ENCODE results near the gene GRIK4.
"Not testable (repeated sequence)": the region's sequence is repeated elsewhere in the genome, so short reads cannot be mapped to it uniquely, and the experiment has no call there.

Gene GRIK4

GRCh38 chr11:120988603-120989002 lies 477.1 kb downstream of the GRIK4 start:
- no peak overlapping the region for H3K27ac Mint-ChIP-seq
- H3K4me1 Mint-ChIP-seq: peaks cover 5 to 12% of the 10 kb centered on the region in 2 donors
- H3K9me3 Mint-ChIP-seq: no peaks in the 10 kb centered on the region
- DNase-seq (no peak), ATAC-seq (replicated peaks) (no peak)
- H3K36me3 Mint-ChIP-seq: peaks cover 0 to 2% of the 10 kb centered on the region in 2 donors
- no peak overlapping the region for H3K4me3 Mint-ChIP-seq
- H3K27me3 Mint-ChIP-seq: peaks cover 26 to 59% of the 10 kb centered on the region in 2 donors

- Mint-ChIP-seq H3K27ac (no peak overlapping the region), H3K27me3 (peaks cover 18 to 34% of the 10 kb centered on the region in 2 donors), H3K4me1 (no peaks in the 10 kb centered on the region), H3K9me3 (no peaks in the 10 kb centered on the region), H3K36me3 (no peaks in the 10 kb centered on the region), H3K4me3 (no peak overlapping the region)
- DNase-seq: no peak
- no peak for ATAC-seq (replicated peaks)
Observed at GRCh38 chr11:120991830-120992686, 480.5 kb downstream of the GRIK4 start.

- Mint-ChIP-seq H3K4me3 (peak overlapping the region in 1 of 2 donors; percentile 26), H3K9me3 (no peaks in the 10 kb centered on the region), H3K4me1 (no peaks in the 10 kb centered on the region)
Observed at GRCh38 chr11:120994091-120994859, 482.7 kb downstream of the GRIK4 start.

GRCh38 chr11:120995184-120995583 lies 483.6 kb downstream of the GRIK4 start:
- Mint-ChIP-seq H3K27me3 (peaks cover 7 to 14% of the 10 kb centered on the region in 2 donors), H3K27ac (no peak overlapping the region), H3K4me1 (no peaks in the 10 kb centered on the region), H3K4me3 (no peak overlapping the region), H3K36me3 (no peaks in the 10 kb centered on the region), H3K9me3 (no peaks in the 10 kb centered on the region)
- DNase-seq (no peak), ATAC-seq (replicated peaks) (no peak)

More at GRCh38 chr11:120994091-120994859, 482.7 kb downstream of the GRIK4 start:
- Mint-ChIP-seq H3K27ac (no peak overlapping the region), H3K36me3 (no peaks in the 10 kb centered on the region), H3K27me3 (peaks cover 7 to 22% of the 10 kb centered on the region in 2 donors)
- no peak for DNase-seq
- peak; percentile 12 to 33 for ATAC-seq (replicated peaks)

- DNase-seq: no peak
- no peak for ATAC-seq (replicated peaks)
- Mint-ChIP-seq H3K27ac (no peak overlapping the region), H3K4me3 (no peak overlapping the region), H3K27me3 (peaks cover 7 to 8% of the 10 kb centered on the region in 2 donors), H3K36me3 (no peaks in the 10 kb centered on the region), H3K4me1 (no peaks in the 10 kb centered on the region), H3K9me3 (no peaks in the 10 kb centered on the region)
Observed at GRCh38 chr11:120996973-120997372, 485.4 kb downstream of the GRIK4 start.

- peaks cover 11 to 14% of the 10 kb centered on the region in 2 donors for H3K27me3 Mint-ChIP-seq
- no peak overlapping the region for H3K27ac Mint-ChIP-seq
- H3K4me1 Mint-ChIP-seq: no peaks in the 10 kb centered on the region
- no peaks in the 10 kb centered on the region for H3K36me3 Mint-ChIP-seq
- no peaks in the 10 kb centered on the region for H3K9me3 Mint-ChIP-seq
- no peak for DNase-seq
- no peak for ATAC-seq (replicated peaks)
- H3K4me3 Mint-ChIP-seq: no peak overlapping the region
Observed at GRCh38 chr11:120998581-120998980, 487.0 kb downstream of the GRIK4 start.

GRCh38 chr11:121004206-121004840 lies 492.8 kb downstream of the GRIK4 start:
- Mint-ChIP-seq H3K36me3 (no peaks in the 10 kb centered on the region), H3K4me3 (no peak overlapping the region), H3K27ac (no peak overlapping the region), H3K27me3 (peaks cover 26 to 28% of the 10 kb centered on the region in 2 donors), H3K9me3 (peaks cover 12 to 15% of the 10 kb centered on the region in 2 donors), H3K4me1 (no peaks in the 10 kb centered on the region)
- DNase-seq (no peak), ATAC-seq (replicated peaks) (no peak)

GRCh38 chr11:121006922-121007321 lies 495.4 kb downstream of the GRIK4 start:
- H3K27me3 Mint-ChIP-seq: peaks cover 37 to 38% of the 10 kb centered on the region in 2 donors

GRCh38 chr11:121008551-121008950 lies 497.0 kb downstream of the GRIK4 start:
- no peak overlapping the region for H3K27ac Mint-ChIP-seq
- H3K36me3 Mint-ChIP-seq: no peaks in the 10 kb centered on the region
- DNase-seq (no peak), ATAC-seq (replicated peaks) (no peak)
- H3K4me1 Mint-ChIP-seq: no peaks in the 10 kb centered on the region
- peaks cover 38% of the 10 kb centered on the region in 2 donors for H3K27me3 Mint-ChIP-seq
- no peak overlapping the region for H3K4me3 Mint-ChIP-seq
- H3K9me3 Mint-ChIP-seq: peaks cover 12 to 15% of the 10 kb centered on the region in 2 donors

More at GRCh38 chr11:121006922-121007321, 495.4 kb downstream of the GRIK4 start:
- DNase-seq (no peak), ATAC-seq (replicated peaks) (no peak)
- peaks cover 12 to 15% of the 10 kb centered on the region in 2 donors for H3K9me3 Mint-ChIP-seq
- no peaks in the 10 kb centered on the region for H3K4me1 Mint-ChIP-seq
- no peaks in the 10 kb centered on the region for H3K36me3 Mint-ChIP-seq
- no peak overlapping the region for H3K27ac Mint-ChIP-seq
- no peak overlapping the region for H3K4me3 Mint-ChIP-seq

- ATAC-seq (replicated peaks) (no peak), DNase-seq (no peak)
- no peaks in the 10 kb centered on the region for H3K4me1 Mint-ChIP-seq
- peaks cover 6 to 7% of the 10 kb centered on the region in 2 donors for H3K9me3 Mint-ChIP-seq
- no peak overlapping the region for H3K27ac Mint-ChIP-seq
- no peak overlapping the region for H3K4me3 Mint-ChIP-seq
- H3K36me3 Mint-ChIP-seq: no peaks in the 10 kb centered on the region
- peaks cover 29 to 32% of the 10 kb centered on the region in 2 donors for H3K27me3 Mint-ChIP-seq
Observed at GRCh38 chr11:121012091-121012490, 500.5 kb downstream of the GRIK4 start.

- no peaks in the 10 kb centered on the region for H3K36me3 Mint-ChIP-seq
- H3K4me1 Mint-ChIP-seq: peaks cover 2 to 3% of the 10 kb centered on the region in 2 donors
- ATAC-seq (replicated peaks) (no peak), DNase-seq (no peak)
- no peaks in the 10 kb centered on the region for H3K9me3 Mint-ChIP-seq
- H3K27me3 Mint-ChIP-seq: peaks cover 11 to 30% of the 10 kb centered on the region in 2 donors
- H3K4me3 Mint-ChIP-seq: no peak overlapping the region
- no peak overlapping the region for H3K27ac Mint-ChIP-seq
Observed at GRCh38 chr11:121018746-121019145, 507.2 kb downstream of the GRIK4 start.

- H3K9me3 Mint-ChIP-seq; H3K36me3 Mint-ChIP-seq; H3K27ac Mint-ChIP-seq; DNase-seq; ATAC-seq (replicated peaks); H3K4me3 Mint-ChIP-seq: not testable (repeated sequence)
- H3K27me3 Mint-ChIP-seq: peaks cover 11 to 30% of the 10 kb centered on the region in 2 donors
- H3K4me1 Mint-ChIP-seq: peaks cover 17 to 23% of the 10 kb centered on the region in 2 donors
Observed at GRCh38 chr11:121021718-121022117, 510.2 kb downstream of the GRIK4 start.

- H3K4me1 Mint-ChIP-seq: peaks cover 19 to 23% of the 10 kb centered on the region in 2 donors
- peak within 1 kb of the TSS; percentile 95 for H3K27ac Mint-ChIP-seq
- H3K36me3 Mint-ChIP-seq: no peaks in the 10 kb centered on the region
- H3K27me3 Mint-ChIP-seq: peaks cover 11 to 24% of the 10 kb centered on the region in 2 donors
- H3K9me3 Mint-ChIP-seq: no peaks in the 10 kb centered on the region
- ATAC-seq (replicated peaks) (peak; percentile 91 to 97), DNase-seq (peak; percentile 80)
- peak within 1 kb of the TSS; percentile 93 to 95 for H3K4me3 Mint-ChIP-seq
Observed at GRCh38 chr11:121023848-121024751, 512.6 kb downstream of the GRIK4 start, which contains the start of gene TBCEL. TBCEL (plus strand) TSS chr11:121024102; CDS start chr11:121045691, 21,589 bp downstream.
